H1 (cell line): ENCODE results near the gene SLC16A6. TPM values are rescaled to one million over a fixed set of nuclear protein-coding genes. Genes with fewer than 3 reads are reported as not detected.
A peak's percentile ranks its signal among the peaks of the same experiment; 100 is the strongest.

Source experiments
- CTCF ChIA-PET: fragments of 300-600 bp; sonication (Branson Sonifier 250); formaldehyde crosslinking; loops from one replicate; lab custom pipeline; 2021; ENCODE audit not compliant: partially characterized antibody; lab: Charles Lee
- POLR2A ChIA-PET: fragments of 300-600 bp; sonication (Branson Sonifier 250); formaldehyde crosslinking; loops from one replicate; lab custom pipeline; 2021; ENCODE audit warnings: inconsistent platforms; ENCODE audit not compliant: partially characterized antibody; lab: Charles Lee
- DNase-seq, 2 experiments: peaks; one replicate each; pipeline versions ENCODE4 v3.0.0 to v3.0.0-alpha.2; 2010 to 2022; ENCODE audit warnings: low spot score in 2 of 2, low read depth in 1 of 2, mixed read lengths in 1 of 2
- FAIRE-seq: peaks from 2 replicates; lab custom pipeline; 2011; peaks lifted over from hg19 to GRCh38; lab: Jason Lieb, UNC
- H2AFZ ChIP-seq: 2 replicates; pipeline ENCODE4 v1.8.1; 2012; ENCODE audit warnings: low read length, inconsistent platforms
- H2AK5ac ChIP-seq: 2 replicates; pipeline ENCODE4 v1.6.1; 2013; ENCODE audit warnings: low read depth, low read length
- H2BK120ac ChIP-seq: replicated peaks from 2 replicates; pipeline ENCODE3; 2013; ENCODE audit warnings: low read depth, low read length, inconsistent platforms
- H2BK12ac ChIP-seq: 2 replicates; pipeline ENCODE4 v1.6.1; 2013; ENCODE audit warnings: low read depth, low read length
- H2BK15ac ChIP-seq: 2 replicates; pipeline ENCODE4 v1.6.1; 2013; ENCODE audit warnings: low read length
- H2BK20ac ChIP-seq: 2 replicates; pipeline ENCODE4 v1.6.1; 2013; ENCODE audit warnings: low read length
- H2BK5ac ChIP-seq: 2 replicates; pipeline ENCODE4 v1.6.1; 2013; ENCODE audit warnings: low read depth, low read length
- H3K14ac ChIP-seq: 2 replicates; pipeline ENCODE4 v1.6.1; 2013; ENCODE audit warnings: inconsistent platforms; ENCODE audit not compliant: insufficient read length
- H3K18ac ChIP-seq: 2 replicates; pipeline ENCODE4 v1.6.1; 2013; ENCODE audit warnings: low read length; ENCODE audit errors: extremely low read depth
- H3K23ac ChIP-seq: 2 replicates; pipeline ENCODE4 v1.6.1; 2013; ENCODE audit warnings: inconsistent platforms; ENCODE audit not compliant: insufficient read length
- H3K23me2 ChIP-seq: 2 replicates; pipeline ENCODE4 v1.6.1; 2013; ENCODE audit warnings: low read depth, low read length
- H3K27ac ChIP-seq: 2 replicates; pipeline ENCODE4 v1.6.1; 2011; ENCODE audit warnings: low read depth, low read length, inconsistent platforms
- H3K27me3 ChIP-seq, 4 experiments: replicated peaks in 1 of 4; 1 replicate in 1 of 4; 2 replicates in 3 of 4; pipeline versions ENCODE4 v1.6.1 to v1.8.1; 2011 to 2013; ENCODE audit warnings: low read length in 3 of 4, mild to moderate bottlenecking in 3 of 4, inconsistent platforms in 2 of 4, mixed read lengths in 2 of 4, moderate library complexity in 1 of 4; ENCODE audit not compliant: control insufficient read depth in 3 of 4, insufficient read depth in 3 of 4; ENCODE audit errors: extremely low read depth in 1 of 4
- H3K36me3 ChIP-seq, 4 experiments: 2 replicates each; pipeline versions ENCODE4 v1.6.1 to v1.8.1; 2011 to 2013; ENCODE audit warnings: mild to moderate bottlenecking in 4 of 4, low read length in 3 of 4, moderate library complexity in 2 of 4, control low read depth in 1 of 4, inconsistent platforms in 1 of 4; ENCODE audit not compliant: insufficient read depth in 4 of 4, control insufficient read depth in 2 of 4
- H3K4ac ChIP-seq: replicated peaks from 2 replicates; pipeline ENCODE3; 2013; ENCODE audit warnings: low read length, low read depth, mixed read lengths, inconsistent platforms; ENCODE audit not compliant: insufficient read length
- H3K4me1 ChIP-seq, 4 experiments: replicated peaks in 1 of 4; 1 replicate in 1 of 4; 2 replicates in 3 of 4; pipeline versions ENCODE4 v1.6.1 to v1.8.1; 2011 to 2013; ENCODE audit warnings: low read length in 3 of 4, inconsistent platforms in 2 of 4, mixed read lengths in 1 of 4; ENCODE audit not compliant: insufficient read depth in 4 of 4, control insufficient read depth in 3 of 4
- H3K4me2 ChIP-seq, 2 experiments: 2 replicates each; pipeline versions ENCODE4 v1.6.1 to v1.8.1; 2011 to 2013; ENCODE audit warnings: low read depth in 2 of 2, low read length in 2 of 2, control low read depth in 1 of 2, inconsistent platforms in 1 of 2, mild to moderate bottlenecking in 1 of 2; ENCODE audit not compliant: insufficient read depth in 1 of 2
- H3K4me3 ChIP-seq, 4 experiments: fragments of 200-600, 300-600 bp in 1 of 4; sonication (generic), shearing (Covaris generic), sonication (Bioruptor Twin) in 1 of 4; 2 replicates each; pipeline versions ENCODE4 v1.5.1 to v1.8.1; 2011 to 2016; ENCODE audit warnings: low read length in 4 of 4, low read depth in 3 of 4, control low read depth in 2 of 4, inconsistent platforms in 2 of 4, mild to moderate bottlenecking in 2 of 4, mixed read lengths in 1 of 4, moderate library complexity in 1 of 4; ENCODE audit not compliant: insufficient read depth in 2 of 4; ENCODE audit errors: extremely low read depth in 1 of 4
- H3K56ac ChIP-seq: replicated peaks from 2 replicates; pipeline ENCODE3; 2013; ENCODE audit warnings: low read depth, mild to moderate bottlenecking, mixed read lengths, low read length, inconsistent platforms; ENCODE audit not compliant: insufficient read length
- H3K79me1 ChIP-seq: 2 replicates; pipeline ENCODE4 v1.6.1; 2013; ENCODE audit warnings: low read depth, low read length, control low read depth
- H3K79me2 ChIP-seq, 2 experiments: 2 replicates each; pipeline versions ENCODE4 v1.6.1 to v1.8.1; 2012 to 2013; ENCODE audit warnings: low read length in 2 of 2, mild to moderate bottlenecking in 2 of 2, inconsistent platforms in 1 of 2; ENCODE audit not compliant: insufficient read depth in 2 of 2, control insufficient read depth in 1 of 2
- H3K9ac ChIP-seq, 4 experiments: replicated peaks in 1 of 4; 1 replicate in 1 of 4; 2 replicates in 3 of 4; pipeline versions ENCODE4 v1.6.1 to v1.8.1; 2011 to 2013; ENCODE audit warnings: low read depth in 3 of 4, low read length in 3 of 4, control low read depth in 2 of 4, mild to moderate bottlenecking in 2 of 4, moderate library complexity in 2 of 4, inconsistent platforms in 1 of 4; ENCODE audit errors: extremely low read depth in 1 of 4
- H3K9me3 ChIP-seq, 2 experiments: 2 replicates each; pipeline versions ENCODE4 v1.6.1 to v1.8.1; 2012 to 2013; ENCODE audit warnings: mild to moderate bottlenecking in 2 of 2, moderate library complexity in 2 of 2, control low read depth in 1 of 2, inconsistent platforms in 1 of 2, low read depth in 1 of 2, low read length in 1 of 2, mixed read lengths in 1 of 2; ENCODE audit not compliant: insufficient read depth in 2 of 2
- H4K20me1 ChIP-seq, 2 experiments: replicated peaks in 1 of 2; 2 replicates each; pipeline versions ENCODE3 to v1.8.1; 2011 to 2013; ENCODE audit warnings: inconsistent platforms in 2 of 2, low read length in 2 of 2, mild to moderate bottlenecking in 1 of 2; ENCODE audit not compliant: insufficient read depth in 2 of 2, control insufficient read depth in 1 of 2
- H4K5ac ChIP-seq: 2 replicates; pipeline ENCODE4 v1.6.1; 2013; ENCODE audit warnings: low read length, low read depth, mixed read lengths, inconsistent platforms; ENCODE audit not compliant: insufficient read length
- H4K8ac ChIP-seq: 2 replicates; pipeline ENCODE4 v1.8.0; 2013; ENCODE audit warnings: mild to moderate bottlenecking, moderate library complexity, low read length, inconsistent platforms; ENCODE audit not compliant: insufficient read depth; ENCODE audit errors: extremely low read depth
- H4K91ac ChIP-seq: replicated peaks from 2 replicates; pipeline ENCODE3; 2013; ENCODE audit warnings: low read length, mixed read lengths, inconsistent platforms; ENCODE audit not compliant: insufficient read length
- ASH2L ChIP-seq: fragments of 200-600, 300-600 bp; sonication (generic); IDR thresholded peaks from one replicate; pipeline ENCODE4 v1.7.1; 2017; ENCODE audit warnings: low read length
- SP2 ChIP-seq: IDR thresholded peaks from 2 replicates; pipeline ENCODE4 v1.6.1; 2012; ENCODE audit warnings: mild to moderate bottlenecking, low read length, inconsistent platforms
- ZNF274 ChIP-seq: IDR thresholded peaks from 2 replicates; pipeline ENCODE4 v1.7.0; 2012; ENCODE audit warnings: low read length, borderline replicate concordance; ENCODE audit errors: extremely low read depth
- WGBS, 2 experiments: shearing (Covaris generic) in 1 of 2; methylation state at CpG; one replicate each; pipeline versions ENCODE4 v1.1.6 to v1.1.7; 2013 to 2015; ENCODE audit warnings: low lambda C conversion rate in 2 of 2, mixed read lengths in 2 of 2, inconsistent platforms in 1 of 2, low coverage in 1 of 2, missing lambda C conversion rate in 1 of 2; ENCODE audit not compliant: insufficient replicate concordance in 2 of 2, insufficient coverage in 1 of 2, insufficient read length in 1 of 2; ENCODE audit errors: extremely low coverage in 1 of 2, missing lambda C conversion rate in 1 of 2; 5-methylcytosine and 5-hydroxymethylcytosine counted together
- polyA plus RNA-seq, 7 experiments: library from polyadenylated mRNA; depleted of rRNA in 3 of 7; stranded (reverse) in 5 of 7; unstranded in 2 of 7; fragments of >200 nt in 5 of 7; fragments of 200-250 nt in 2 of 7; gene quantifications; 1 replicate in 5 of 7; 2 replicates in 1 of 7; 4 replicates in 1 of 7; pipeline versions ENCODE4 v1.2.1 to v1.2.3, GENCODE V29; 2011 to 2013; ENCODE audit warnings: missing spikeins in 2 of 7, mixed read lengths in 2 of 7
- total RNA-seq: library from RNA; stranded (reverse); fragmentation: NEBNext Ultra II Directional; extraction: Animal tissue kit (Norgen Biotek cat#: 25700); gene quantifications from 2 replicates; pipeline ENCODE4 v1.2.1, GENCODE V29; 2021

Gene SLC16A6
- total and polyA plus RNA-seq, 2 of the 8 experiments (the other 6 are each of a cell fraction or from before 2014, with no cell fraction given): 0.17 to 0.22 TPM

DNA sequence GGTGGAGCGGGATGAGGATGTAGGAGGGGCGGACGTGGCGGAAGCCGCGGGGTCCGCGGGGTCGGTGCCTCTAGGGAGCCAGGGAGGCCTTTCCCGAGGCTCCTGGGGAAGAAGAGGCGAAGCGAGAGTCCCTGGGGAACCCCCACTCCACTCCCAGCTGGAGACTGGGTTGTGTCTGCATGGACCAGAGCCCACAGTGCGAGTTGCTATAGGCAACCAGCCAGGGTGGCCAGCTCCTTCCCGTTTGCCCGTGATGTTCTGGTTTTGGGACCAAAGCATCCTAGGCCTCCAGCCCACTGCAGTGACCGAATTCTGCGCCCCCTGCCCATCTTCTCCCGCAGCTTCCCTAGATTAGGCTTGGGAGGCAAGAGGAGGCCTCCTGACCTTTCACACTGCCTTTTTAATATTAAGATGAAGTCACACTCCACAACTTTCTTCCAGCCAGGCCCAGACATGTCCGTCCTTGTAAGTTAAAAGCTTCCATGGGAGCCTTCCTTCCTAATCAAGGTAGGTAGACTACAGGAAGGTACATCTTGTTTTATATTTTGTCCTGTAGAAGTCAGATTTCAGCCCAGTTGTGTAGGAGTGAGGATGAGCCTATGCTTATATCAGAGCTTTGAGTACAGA lies 42.6 kb downstream of the SLC16A6 start:
- H3K4ac ChIP-seq: peak overlapping the region; percentile 21
- H3K9ac ChIP-seq: peak overlapping the region in 3 of 4 experiments; percentile 62 to 78 (median 63); a peak in 5 of 7 replicates
- no peak overlapping the region for H2BK120ac ChIP-seq
- H3K27me3 ChIP-seq: no peaks in the 10 kb centered on the region
- no peak overlapping the region for H2BK20ac ChIP-seq
- H4K8ac ChIP-seq: peak overlapping the region; percentile 72; the same call in 1 of the 2 replicates
- DNase-seq (no peak), FAIRE-seq (no peak)
- H2BK12ac ChIP-seq: no peak overlapping the region
- H4K5ac ChIP-seq: peak overlapping the region; percentile 39
- H3K9me3 ChIP-seq: no peaks in the 10 kb centered on the region
- no peak overlapping the region for H2AK5ac ChIP-seq
- no peak overlapping the region for H2BK15ac ChIP-seq
- H4K20me1 ChIP-seq: no peaks in the 10 kb centered on the region
- no peaks in the 10 kb centered on the region for H3K79me1 ChIP-seq
- TF ChIP-seq SP2 (no peak), ASH2L (peak; percentile 31), ZNF274 (no peak)
- H3K23me2 ChIP-seq: peaks cover 2% of the 10 kb centered on the region; the same call in 1 of the 2 replicates
- peak overlapping the region; percentile 75 to 88 (median 78) for H3K4me3 ChIP-seq
- H3K4me2 ChIP-seq: peak overlapping the region; percentile 67 to 77
- peak overlapping the region; percentile 87 for H3K56ac ChIP-seq
- no peaks in the 10 kb centered on the region for H3K79me2 ChIP-seq
- H3K27ac ChIP-seq: no peak overlapping the region
- H4K91ac ChIP-seq: no peak overlapping the region
- WGBS, 2 experiments: 5% methylated on average over 19 of the region's 19 CpGs; no CpG with 5 or more reads in 1 of the 2 experiments
- H3K14ac ChIP-seq: no peak overlapping the region
- H3K36me3 ChIP-seq: peaks cover 0 to 7% (median 0%) of the 10 kb centered on the region in 4 experiments; a peak in 3 of 8 replicates
- no peak overlapping the region for H3K23ac ChIP-seq
- H3K4me1 ChIP-seq: no peaks in the 10 kb centered on the region; a peak in 2 of 7 replicates
- H2BK5ac ChIP-seq: 0 out of 2 replicates have a peak overlapping the region, but pooled peaks have one; percentile 16
- H2AFZ ChIP-seq: peak overlapping the region; percentile 25; the same call in 1 of the 2 replicates
- ChIA-PET CTCF (interaction anchor here (0.9 to 3.6 kb wide), 7 partner anchors 48 to 214 kb away, joined by 3 to 18 read pairs (median 5); no protein-coding TSS in a partner anchor), POLR2A (interaction anchor here (0.6 to 3.0 kb wide), 12 partner anchors 9 to 212 kb away, joined by 3 to 10 read pairs (median 3); no protein-coding TSS in a partner anchor)
- 0 out of 2 replicates have a peak overlapping the region, but pooled peaks have one; percentile 13 for H3K18ac ChIP-seq
